Lung (tissue), 12 donors: Measurements from ENCODE around the gene OSBPL2. TPM values are rescaled to one million over a fixed set of nuclear protein-coding genes. Genes with fewer than 3 reads are reported as not detected.

Experiments used
- ATAC-seq: fragments of 200-7000 bp; cut with Tn5 transposase; one replicate; pipeline ENCODE4 v1.9.1; 2020; ENCODE audit warnings: moderate number of reproducible peaks; ENCODE audit not compliant: insufficient read depth, low FRiP score
- DNase-seq, 3 donors: peaks; one replicate each; pipeline ENCODE4 v3.0.0-alpha.2; 2013 to 2017
- H3K27ac ChIP-seq, 2 donors: one replicate each; pipeline ENCODE4 v1.5.1; 2013; ENCODE audit warnings: mild to moderate bottlenecking in 2 of 2, moderate library complexity in 2 of 2, control low read depth in 1 of 2, inconsistent platforms in 1 of 2, low read depth in 1 of 2, low read length in 1 of 2
- H3K27me3 ChIP-seq, 3 donors: one replicate each; pipeline ENCODE4 v1.5.1; 2013; ENCODE audit warnings: low read length in 2 of 3; ENCODE audit not compliant: control insufficient read depth in 3 of 3, insufficient read depth in 3 of 3
- H3K36me3 ChIP-seq, 4 donors: one replicate each; pipeline ENCODE4 v1.5.1; 2013; ENCODE audit warnings: low read length in 4 of 4, mild to moderate bottlenecking in 1 of 4, moderate library complexity in 1 of 4; ENCODE audit not compliant: control insufficient read depth in 4 of 4, insufficient read depth in 4 of 4
- H3K4me1 ChIP-seq, 5 donors: one replicate each; pipeline ENCODE4 v1.5.1; 2013; ENCODE audit warnings: low read length in 5 of 5, mild to moderate bottlenecking in 2 of 5, moderate library complexity in 1 of 5; ENCODE audit not compliant: control insufficient read depth in 5 of 5, insufficient read depth in 5 of 5
- H3K4me3 ChIP-seq: one replicate; pipeline ENCODE4 v1.5.1; 2013; ENCODE audit warnings: mild to moderate bottlenecking, control low read depth, moderate library complexity
- H3K9ac ChIP-seq, 2 donors: one replicate each; pipeline ENCODE4 v1.5.1; 2013; ENCODE audit warnings: low read length in 2 of 2, control low read depth in 1 of 2; ENCODE audit not compliant: insufficient read depth in 1 of 2
- H3K9me3 ChIP-seq, 4 donors: one replicate each; pipeline ENCODE4 v1.5.1; 2013; ENCODE audit warnings: low read length in 3 of 4, mild to moderate bottlenecking in 1 of 4, moderate library complexity in 1 of 4; ENCODE audit not compliant: control insufficient read depth in 4 of 4, insufficient read depth in 3 of 4
- CTCF ChIP-seq: IDR thresholded peaks from 2 replicates; pipeline ENCODE4 v1.5.1; 2012; ENCODE audit warnings: mild to moderate bottlenecking; ENCODE audit errors: control extremely low read depth, extremely low read depth
- WGBS, 2 donors: extraction: QIAGEN DNeasy Blood & Tissue Kit; methylation state at CpG; one replicate each; pipeline ENCODE4 v1.1.7; 2013; 5-methylcytosine and 5-hydroxymethylcytosine counted together
- polyA plus RNA-seq, 2 donors: library from polyadenylated mRNA; stranded (reverse); fragments of 200-250 nt; gene quantifications; one replicate each; pipeline ENCODE4 v1.2.1, GENCODE V29; 2013
- total RNA-seq, 2 donors: library from RNA; depleted of rRNA in 1 of 2; stranded (reverse); fragments of >200 nt in 1 of 2; gene quantifications; one replicate each; pipeline ENCODE4 v1.2.1, GENCODE V29; 2014 to 2021
- donor health status: control.
- donor health status: control.
- donor health status: Bipolar disorder and iron deficiency.
- donor health status: healthy.
- donor health status: DM: yes; HTN: yes; CAD: no.

The OSBPL2 gene
- total and polyA plus RNA-seq, 4 donors: 13.2 to 48.0 (median 27.7) TPM

GRCh38 chr20:62238569-62239277 is 402 bp downstream of the OSBPL2 start:
- peak overlapping the region; percentile 75 to 87 for H3K27ac ChIP-seq
- no peak for ATAC-seq

GRCh38 chr20:62239278-62239879 is 1.1 kb downstream of the OSBPL2 start:
- H3K27ac ChIP-seq: peak overlapping the region; percentile 57 to 75
- H3K9ac ChIP-seq: peak overlapping the region; percentile 55 to 62
- peak overlapping the region; percentile 14 for H3K4me3 ChIP-seq
- no peaks in the 10 kb centered on the region for H3K27me3 ChIP-seq
- H3K4me1 ChIP-seq: peaks cover 3 to 21% (median 13%) of the 10 kb centered on the region in 5 donors
- H3K36me3 ChIP-seq: peaks cover 0 to 7% (median 4%) of the 10 kb centered on the region in 4 donors
- H3K9me3 ChIP-seq: no peaks in the 10 kb centered on the region
- ATAC-seq: no peak
- no peak for DNase-seq
- no peak for TF ChIP-seq CTCF
- 44 to 66% methylated on average over 23 of the region's 23 CpGs for WGBS, 2 donors

More at GRCh38 chr20:62238569-62239277, 402 bp downstream of the OSBPL2 start:
- peak overlapping the region; percentile 65 for H3K4me3 ChIP-seq
- H3K36me3 ChIP-seq: peaks cover 0 to 7% (median 4%) of the 10 kb centered on the region in 4 donors
- H3K27me3 ChIP-seq: no peaks in the 10 kb centered on the region
- H3K9me3 ChIP-seq: peaks cover 0 to 2% (median 0%) of the 10 kb centered on the region in 4 donors
- no peak for TF ChIP-seq CTCF
- peaks cover 3 to 21% (median 13%) of the 10 kb centered on the region in 5 donors for H3K4me1 ChIP-seq
- 1% methylated on average over 45 to 70 of the region's 70 CpGs for WGBS, 2 donors
- H3K9ac ChIP-seq: peak overlapping the region; percentile 55 to 62
- DNase-seq: peak in 1 of 3 donors; percentile 12

- DNase-seq (no peak), ATAC-seq (no peak)
- Histone ChIP-seq H3K36me3 (peaks cover 0 to 11% (median 4%) of the 10 kb centered on the region in 4 donors), H3K4me3 (no peak overlapping the region), H3K27me3 (no peaks in the 10 kb centered on the region), H3K9me3 (no peaks in the 10 kb centered on the region), H3K27ac (peak overlapping the region in 1 of 2 donors; percentile 57), H3K4me1 (peaks cover 3 to 21% (median 13%) of the 10 kb centered on the region in 5 donors), H3K9ac (no peak overlapping the region)
- WGBS, 2 donors: 59 to 80% methylated on average over 13 of the region's 13 CpGs
- no peak for TF ChIP-seq CTCF
These were observed 1.8 kb downstream of the OSBPL2 start for GRCh38 chr20:62240020-62240685.
